HG02938 (cell line): Measurements from ENCODE around the gene ENTREP1.
"Not testable (repeated sequence)": the region's sequence is repeated elsewhere in the genome, so short reads cannot be mapped to it uniquely, and the experiment has no call there.

Source experiments
- ATAC-seq: cut with Tn5 transposase; IDR thresholded peaks from one replicate; pipeline ENCODE4 v1.9.1; 2021; ENCODE audit warnings: mild to moderate bottlenecking, moderate library complexity; ENCODE audit not compliant: unreplicated experiment

Gene ENTREP1

GRCh38 chr9:69400470-69400869, 75.5 kb downstream of the ENTREP1 start:
- ATAC-seq = no peak

GRCh38 chr9:69409936-69410335, 84.9 kb downstream of the ENTREP1 start:
- not testable (repeated sequence) for ATAC-seq

- no peak for ATAC-seq
Measured at GRCh38 chr9:69411246-69411645, 86.2 kb downstream of the ENTREP1 start.

GRCh38 chr9:69411931-69412740, 87.1 kb downstream of the ENTREP1 start:
- no peak for ATAC-seq

- no peak for ATAC-seq
Measured at GRCh38 chr9:69412741-69413150, 87.7 kb downstream of the ENTREP1 start.

GRCh38 chr9:69420611-69421270, 95.7 kb downstream of the ENTREP1 start:
- no peak for ATAC-seq

- ATAC-seq = no peak
Measured at GRCh38 chr9:69421908-69422801, 97.1 kb downstream of the ENTREP1 start.

- ATAC-seq = no peak
Measured at GRCh38 chr9:69425136-69425801, 100.3 kb downstream of the ENTREP1 start.

GRCh38 chr9:69427286-69427685, 102.3 kb downstream of the ENTREP1 start:
- ATAC-seq = no peak

- no peak for ATAC-seq
Measured at GRCh38 chr9:69428017-69428785, 103.2 kb downstream of the ENTREP1 start.

- no peak for ATAC-seq
Measured at GRCh38 chr9:69429281-69429680, 104.3 kb downstream of the ENTREP1 start.

GRCh38 chr9:69430206-69430605, 105.2 kb downstream of the ENTREP1 start:
- ATAC-seq = no peak

- no peak for ATAC-seq
Measured at GRCh38 chr9:69431203-69431602, 106.2 kb downstream of the ENTREP1 start.

- ATAC-seq = no peak
Measured at GRCh38 chr9:69431777-69432176, 106.8 kb downstream of the ENTREP1 start.

- no peak for ATAC-seq
Measured at GRCh38 chr9:69432623-69433022, 107.6 kb downstream of the ENTREP1 start.

- ATAC-seq = no peak
Measured at GRCh38 chr9:69433392-69433791, 108.4 kb downstream of the ENTREP1 start.

- ATAC-seq = no peak
Measured at GRCh38 chr9:69433968-69434367, 109.0 kb downstream of the ENTREP1 start.

- ATAC-seq = not testable (repeated sequence)
Measured at GRCh38 chr9:69439654-69440053, 114.6 kb downstream of the ENTREP1 start.

GRCh38 chr9:69440254-69440955, 115.4 kb downstream of the ENTREP1 start:
- ATAC-seq = not testable (repeated sequence)
